HCT116 (cell line): ENCODE measurements around the gene UAP1L1. TPM values are rescaled to one million over a fixed set of nuclear protein-coding genes. Genes with fewer than 3 reads are reported as not detected.
A peak's percentile ranks its signal among the peaks of the same experiment; 100 is the strongest.

Experiments used
- ATAC-seq: fragments of 200-7000 bp; cut with Tn5 transposase; 2 replicates; pipeline ENCODE4 v1.9.1; 2020; ENCODE audit warnings: mild to moderate bottlenecking, moderate library complexity
- BruUV-seq: library from RNA; stranded (reverse); fragments of 400-500 nt; replicated peaks from 2 replicates; lab custom pipeline; 2021; lab: Mats Ljungman, UMichigan
- CTCF ChIA-PET: fragments of 300-600 bp; sonication (Branson Sonifier 250); formaldehyde crosslinking; loops from one replicate; lab custom pipeline; 2021; ENCODE audit warnings: antibody characterized with exemption; lab: Charles Lee
- POLR2A ChIA-PET: fragments of 300-600, 350-600 bp; sonication (Branson Sonifier 250); formaldehyde crosslinking; loops from one replicate; lab custom pipeline; 2021; ENCODE audit warnings: antibody characterized with exemption; lab: Charles Lee
- RAD21 ChIA-PET, 2 experiments: fragments of 300-600 bp; sonication (Branson Sonifier 250); formaldehyde crosslinking; loops; one replicate each; lab custom pipeline; 2023; ENCODE audit warnings: low total read pairs in 2 of 2; ENCODE audit not compliant: uncharacterized antibody in 2 of 2, unreplicated experiment in 2 of 2, low non-redundant PET in 1 of 2; lab: Charles Lee
- DNase-seq: peaks from one replicate; pipeline ENCODE4 v3.0.0-alpha.2; 2010; ENCODE audit warnings: low read depth, low spot score
- H2AFZ ChIP-seq: fragments of 200-600 bp; shearing (Covaris generic), sonication (generic); 2 replicates; pipeline ENCODE4 v1.6.1; 2017; ENCODE audit warnings: low read depth, mixed run types, mixed read lengths, antibody characterized with exemption, low read length; ENCODE audit not compliant: poor library complexity, severe bottlenecking
- H3K27ac ChIP-seq: 2 replicates; pipeline ENCODE4 v1.5.1; 2012; ENCODE audit warnings: low read depth, low read length
- H3K27me3 ChIP-seq: fragments of 200-600 bp; sonication (generic); 2 replicates; pipeline ENCODE4 v1.6.1; 2016; ENCODE audit warnings: mixed run types, low read length, mixed read lengths; ENCODE audit not compliant: insufficient read depth
- H3K36me3 ChIP-seq, 2 experiments: fragments of 200-500 bp in 1 of 2; fragments of 200-600 bp in 1 of 2; sonication (Bioruptor generic) in 1 of 2; sonication (generic) in 1 of 2; 2 replicates each; pipeline versions ENCODE4 v1.5.1 to v1.6.1; 2014 to 2016; ENCODE audit warnings: low read length in 2 of 2, inconsistent platforms in 1 of 2, mixed read lengths in 1 of 2, mixed run types in 1 of 2; ENCODE audit not compliant: insufficient read depth in 2 of 2, control insufficient read depth in 1 of 2
- H3K4me1 ChIP-seq, 2 experiments: fragments of 200-600 bp in 1 of 2; sonication (generic) in 1 of 2; 2 replicates each; pipeline versions ENCODE4 v1.5.1 to v1.6.1; 2012 to 2017; ENCODE audit warnings: low read length in 2 of 2, inconsistent platforms in 1 of 2, mild to moderate bottlenecking in 1 of 2, mixed read lengths in 1 of 2, mixed run types in 1 of 2, moderate library complexity in 1 of 2; ENCODE audit not compliant: insufficient read depth in 2 of 2, control insufficient read depth in 1 of 2
- H3K4me2 ChIP-seq: fragments of 200-600 bp; sonication (generic); 2 replicates; pipeline ENCODE4 v1.6.1; 2017; ENCODE audit warnings: mixed run types, low read length, mixed read lengths
- H3K4me3 ChIP-seq, 2 experiments: fragments of 200-600 bp in 1 of 2; sonication (generic) in 1 of 2; replicated peaks in 1 of 2; 2 replicates each; pipeline ENCODE4 v1.5.1; 2011 to 2016; ENCODE audit warnings: low read length in 2 of 2, control low read depth in 1 of 2, low read depth in 1 of 2, mild to moderate bottlenecking in 1 of 2, mixed read lengths in 1 of 2, mixed run types in 1 of 2
- H3K79me2 ChIP-seq: fragments of 200-600 bp; sonication (generic); 2 replicates; pipeline ENCODE4 v1.6.1; 2017; ENCODE audit warnings: mild to moderate bottlenecking, mixed run types, low read length, moderate library complexity, mixed read lengths; ENCODE audit not compliant: insufficient read depth
- H3K9ac ChIP-seq: fragments of 200-600 bp; sonication (generic); 2 replicates; pipeline ENCODE4 v1.6.1; 2016; ENCODE audit warnings: low read length, mixed read lengths
- H3K9me2 ChIP-seq: fragments of 200-600 bp; sonication (generic), shearing (Covaris generic); 2 replicates; pipeline ENCODE4 v1.6.1; 2017; ENCODE audit warnings: mixed run types, mild to moderate bottlenecking, moderate library complexity; ENCODE audit not compliant: insufficient read depth
- H3K9me3 ChIP-seq, 2 experiments: fragments of 200-500 bp in 1 of 2; fragments of 200-600 bp in 1 of 2; sonication (Bioruptor generic) in 1 of 2; sonication (generic) in 1 of 2; 2 replicates each; pipeline ENCODE4 v1.6.1; 2014 to 2017; ENCODE audit warnings: low read length in 2 of 2, mixed read lengths in 2 of 2, inconsistent platforms in 1 of 2, low read depth in 1 of 2, mild to moderate bottlenecking in 1 of 2, mixed run types in 1 of 2, moderate library complexity in 1 of 2; ENCODE audit not compliant: control insufficient read depth in 1 of 2, insufficient read depth in 1 of 2
- H4K20me1 ChIP-seq: fragments of 200-600 bp; sonication (generic), shearing (Covaris generic); 2 replicates; pipeline ENCODE4 v1.6.1; 2017; ENCODE audit warnings: mixed run types, mild to moderate bottlenecking, moderate library complexity; ENCODE audit not compliant: insufficient read depth
- EZH2 ChIP-seq: fragments of 200-600 bp; sonication (generic); IDR thresholded peaks from 2 replicates; pipeline ENCODE4 v1.6.1; 2017; ENCODE audit warnings: antibody characterized with exemption, mixed run types
- FOSL1 ChIP-seq: IDR thresholded peaks from 2 replicates; pipeline ENCODE4 v1.6.1; 2012; ENCODE audit warnings: low read depth
- POLR2A ChIP-seq: IDR thresholded peaks from 2 replicates; pipeline ENCODE4 v1.7.0; 2011; ENCODE audit warnings: borderline replicate concordance; ENCODE audit not compliant: insufficient read depth, insufficient read length; ENCODE audit errors: extremely low read depth
- SRF ChIP-seq: IDR thresholded peaks from 2 replicates; pipeline ENCODE4 v1.6.1; 2012; ENCODE audit warnings: low read depth
- TCF7L2 ChIP-seq: IDR thresholded peaks from 2 replicates; pipeline ENCODE4 v1.7.0; 2011; ENCODE audit warnings: borderline replicate concordance, inconsistent platforms; ENCODE audit not compliant: insufficient read depth, insufficient read length; ENCODE audit errors: extremely low read depth
- YY1 ChIP-seq: IDR thresholded peaks from 2 replicates; pipeline ENCODE4 v1.6.1; 2011; ENCODE audit warnings: low read length, low read depth, moderate library complexity, mild to moderate bottlenecking; ENCODE audit not compliant: insufficient replicate concordance; ENCODE audit errors: extremely low read depth
- ZBTB33 ChIP-seq: IDR thresholded peaks from 2 replicates; pipeline ENCODE4 v1.6.1; 2011; ENCODE audit warnings: mild to moderate bottlenecking, low read length, moderate library complexity; ENCODE audit not compliant: insufficient replicate concordance; ENCODE audit errors: extremely low read depth
- intact Hi-C: fragments of 100-400 bp; cut with micrococcal nuclease; formaldehyde crosslinking; loops from 2 replicates; pipeline ENCODE4 v1.10.0; 2022
- total RNA-seq: library from RNA; stranded (reverse); gene quantifications from one replicate; pipeline ENCODE4 v1.2.1, GENCODE V29; 2021; ENCODE audit not compliant: unreplicated experiment

Gene UAP1L1
- total RNA-seq, 1 experiment from 2014 or later: 11.0 TPM

- DNase-seq (no peak), ATAC-seq (peak; percentile 5)
- TF ChIP-seq TCF7L2 (no peak), SRF (no peak), POLR2A (no peak), YY1 (no peak), EZH2 (no peak), FOSL1 (no peak), ZBTB33 (no peak)
- Histone ChIP-seq H3K27ac (peak overlapping the region; percentile 72), H2AFZ (no peak overlapping the region), H3K4me2 (peak overlapping the region; percentile 96), H3K9ac (peak overlapping the region; percentile 83), H3K36me3 (peaks cover 8 to 33% of the 10 kb centered on the region in 2 experiments; a peak in 3 of 4 replicates), H3K9me3 (no peaks in the 10 kb centered on the region), H3K4me3 (peak overlapping the region; percentile 54 to 67), H3K79me2 (peaks cover 19% of the 10 kb centered on the region), H4K20me1 (no peaks in the 10 kb centered on the region), H3K4me1 (peaks cover 4 to 19% of the 10 kb centered on the region in 2 experiments), H3K27me3 (no peaks in the 10 kb centered on the region), H3K9me2 (no peaks in the 10 kb centered on the region)
- BruUV-seq: no TSS peak
- ChIA-PET CTCF (no interaction called here), POLR2A (interaction anchor here (0.5 to 2.0 kb wide), 2 partner anchors 105 to 127 kb away, joined by 3 to 5 read pairs; partner anchors contain the start of gene TUBB4B), RAD21 (no interaction called here)
- intact Hi-C loops: no loop called here
Measured at GRCh38 chr9:137114220-137114612, 36.9 kb downstream of the UAP1L1 start.
